Loucy (cell line): ENCODE results near the gene SLC27A1.

ENCODE experiments used
- H2AFZ ChIP-seq: fragments of 200-600 bp; sonication (generic); 2 replicates; pipeline ENCODE4 v1.6.0; 2016; ENCODE audit warnings: antibody characterized with exemption, mild to moderate bottlenecking, low read length, moderate library complexity
- H3F3A ChIP-seq: fragments of 200-600 bp; 2 replicates; pipeline ENCODE4 v1.6.0; 2016; ENCODE audit warnings: antibody characterized with exemption, low read depth, mild to moderate bottlenecking
- H3K27me3 ChIP-seq: fragments of 200-600 bp; sonication (generic); 2 replicates; pipeline ENCODE4 v1.6.1; 2014; ENCODE audit warnings: low read length, mild to moderate bottlenecking; ENCODE audit not compliant: insufficient read depth, poor library complexity, severe bottlenecking
- H3K36me3 ChIP-seq: fragments of 200-600 bp; sonication (generic); 2 replicates; pipeline ENCODE4 v1.6.1; 2016; ENCODE audit warnings: low read length; ENCODE audit not compliant: insufficient read depth
- H3K4me1 ChIP-seq: fragments of 200-600 bp; sonication (generic); 2 replicates; pipeline ENCODE4 v1.5.1; 2014; ENCODE audit warnings: low read length, mild to moderate bottlenecking; ENCODE audit not compliant: insufficient read depth, poor library complexity, severe bottlenecking
- H3K4me2 ChIP-seq: fragments of 200-600 bp; sonication (generic); 2 replicates; pipeline ENCODE4 v1.6.0; 2014; ENCODE audit warnings: antibody characterized with exemption, low read length, low read depth, mild to moderate bottlenecking; ENCODE audit not compliant: poor library complexity, severe bottlenecking
- H3K4me3 ChIP-seq: fragments of 200-600 bp; sonication (generic); 2 replicates; pipeline ENCODE4 v1.5.1; 2014; ENCODE audit warnings: low read length, mild to moderate bottlenecking, mixed read lengths; ENCODE audit not compliant: poor library complexity, severe bottlenecking
- H3K79me2 ChIP-seq: fragments of 200-600 bp; sonication (generic); 2 replicates; pipeline ENCODE4 v1.6.1; 2014; ENCODE audit warnings: low read length; ENCODE audit not compliant: insufficient read depth
- H3K9ac ChIP-seq: fragments of 200-600 bp; sonication (generic); 2 replicates; pipeline ENCODE4 v1.6.0; 2014; ENCODE audit warnings: mild to moderate bottlenecking, low read depth, low read length, moderate library complexity; ENCODE audit not compliant: poor library complexity, severe bottlenecking
- H3K9me2 ChIP-seq: fragments of 200-600 bp; sonication (generic); replicated peaks from 2 replicates; pipeline ENCODE4 v1.6.1; 2016; ENCODE audit warnings: low read depth, low read length, mixed read lengths
- H3K9me3 ChIP-seq: fragments of 200-600 bp; sonication (generic); 2 replicates; pipeline ENCODE4 v1.6.1; 2014; ENCODE audit warnings: mild to moderate bottlenecking, antibody characterized with exemption, low read length, low read depth; ENCODE audit not compliant: insufficient read depth
- H4K20me1 ChIP-seq: fragments of 200-600 bp; sonication (generic); 2 replicates; pipeline ENCODE4 v1.6.0; 2014; ENCODE audit warnings: antibody characterized with exemption, low read length, mild to moderate bottlenecking; ENCODE audit not compliant: insufficient read depth, poor library complexity, severe bottlenecking
- CTCF ChIP-seq: fragments of 200-600 bp; sonication (generic); conservative IDR thresholded peaks from 2 replicates; pipeline ENCODE4 v1.5.1; 2014; ENCODE audit warnings: mild to moderate bottlenecking, antibody characterized with exemption, low read length
- EZH2phosphoT487 ChIP-seq: fragments of 200-600 bp; IDR thresholded peaks from 2 replicates; pipeline ENCODE4 v1.6.1; 2018; ENCODE audit warnings: antibody characterized with exemption, mild to moderate bottlenecking, moderate library complexity, borderline replicate concordance

Gene SLC27A1

GRCh38 chr19:17542793-17543582 is 72.7 kb downstream of the SLC27A1 start:
- Histone ChIP-seq H3K9me2 (no peaks in the 10 kb centered on the region), H3F3A (no peaks in the 10 kb centered on the region), H4K20me1 (no peaks in the 10 kb centered on the region), H2AFZ (no peak overlapping the region), H3K4me2 (no peak overlapping the region), H3K4me3 (no peak overlapping the region), H3K27me3 (no peaks in the 10 kb centered on the region), H3K9ac (no peak overlapping the region), H3K9me3 (no peaks in the 10 kb centered on the region), H3K4me1 (no peaks in the 10 kb centered on the region), H3K79me2 (no peaks in the 10 kb centered on the region), H3K36me3 (no peaks in the 10 kb centered on the region)
- TF ChIP-seq CTCF (no peak), EZH2phosphoT487 (no peak)

GRCh38 chr19:17543986-17544385 is 73.7 kb downstream of the SLC27A1 start:
- Histone ChIP-seq H2AFZ (no peak overlapping the region), H3K9me2 (no peaks in the 10 kb centered on the region), H3K9me3 (no peaks in the 10 kb centered on the region), H4K20me1 (no peaks in the 10 kb centered on the region), H3K79me2 (no peaks in the 10 kb centered on the region), H3K4me2 (no peak overlapping the region), H3K9ac (no peak overlapping the region), H3F3A (no peaks in the 10 kb centered on the region), H3K36me3 (no peaks in the 10 kb centered on the region), H3K4me1 (no peaks in the 10 kb centered on the region), H3K4me3 (no peak overlapping the region), H3K27me3 (no peaks in the 10 kb centered on the region)
- TF ChIP-seq EZH2phosphoT487 (no peak), CTCF (no peak)

GRCh38 chr19:17544418-17544817 is 74.1 kb downstream of the SLC27A1 start:
- Histone ChIP-seq H3K4me1 (no peaks in the 10 kb centered on the region), H3K4me3 (no peak overlapping the region), H3K27me3 (no peaks in the 10 kb centered on the region), H3K9me2 (no peaks in the 10 kb centered on the region), H3K9me3 (no peaks in the 10 kb centered on the region), H3K79me2 (no peaks in the 10 kb centered on the region), H3F3A (no peaks in the 10 kb centered on the region), H3K4me2 (no peak overlapping the region), H3K9ac (no peak overlapping the region), H3K36me3 (no peaks in the 10 kb centered on the region), H2AFZ (no peak overlapping the region), H4K20me1 (no peaks in the 10 kb centered on the region)
- no peak for TF ChIP-seq EZH2phosphoT487
- no peak for TF ChIP-seq CTCF
